PC-3 (cell line): ENCODE results near the gene RFXAP. TPM values are rescaled to one million over a fixed set of nuclear protein-coding genes. Genes with fewer than 3 reads are reported as not detected.

Experiments used
- ATAC-seq: fragments of 200-7000 bp; cut with Tn5 transposase; 2 replicates; pipeline ENCODE4 v1.9.1; 2020; ENCODE audit warnings: mild to moderate bottlenecking, moderate library complexity
- BruUV-seq: library from RNA; stranded (reverse); fragments of 400-500 nt; replicated peaks from 2 replicates; lab custom pipeline; 2021; lab: Mats Ljungman, UMichigan
- CTCF ChIA-PET: fragments of 300-600 bp; sonication (Branson Sonifier 250); formaldehyde crosslinking; loops from one replicate; lab custom pipeline; 2022; ENCODE audit warnings: antibody characterized with exemption; lab: Charles Lee
- POLR2A ChIA-PET: fragments of 300-600 bp; sonication (Branson Sonifier 250); formaldehyde crosslinking; loops from one replicate; lab custom pipeline; 2022; ENCODE audit warnings: antibody characterized with exemption; ENCODE audit not compliant: unreplicated experiment; lab: Charles Lee
- DNase-seq: peaks from one replicate; pipeline ENCODE4 v3.0.0-alpha.2; 2015
- H2AFZ ChIP-seq: fragments of 300-600 bp; sonication (generic); 2 replicates; pipeline ENCODE4 v1.6.0; 2016; ENCODE audit warnings: antibody characterized with exemption, low read length
- H3F3A ChIP-seq: fragments of 300-600 bp; sonication (generic); one replicate; pipeline ENCODE4 v1.6.0; 2017; ENCODE audit warnings: antibody characterized with exemption, low read length, control low read depth, mild to moderate bottlenecking; ENCODE audit not compliant: unreplicated experiment
- H3K27ac ChIP-seq: fragments of 300-600 bp; sonication (generic); 2 replicates; pipeline ENCODE4 v1.5.1; 2016; ENCODE audit warnings: mild to moderate bottlenecking, low read length
- H3K27me3 ChIP-seq: fragments of 300-600 bp; sonication (generic); 2 replicates; pipeline ENCODE4 v1.6.1; 2016; ENCODE audit warnings: low read length, mixed read lengths
- H3K36me3 ChIP-seq: fragments of 300-600 bp; sonication (generic); 2 replicates; pipeline ENCODE4 v1.6.1; 2016; ENCODE audit warnings: low read depth, mixed run types, low read length, mixed read lengths
- H3K4me1 ChIP-seq: fragments of 300-600 bp; sonication (generic); 2 replicates; pipeline ENCODE4 v1.5.1; 2016; ENCODE audit warnings: low read length; ENCODE audit not compliant: insufficient read depth
- H3K4me2 ChIP-seq: fragments of 300-600 bp; sonication (generic); 2 replicates; pipeline ENCODE4 v1.6.0; 2016; ENCODE audit warnings: low read length
- H3K4me3 ChIP-seq: fragments of 300-600 bp; sonication (generic); 2 replicates; pipeline ENCODE4 v1.5.1; 2016; ENCODE audit warnings: mild to moderate bottlenecking, low read length, mixed read lengths
- H3K79me2 ChIP-seq: fragments of 300-600 bp; sonication (generic); 2 replicates; pipeline ENCODE4 v1.6.1; 2017; ENCODE audit warnings: low read length, mixed read lengths
- H3K9ac ChIP-seq: fragments of 300-600 bp; sonication (generic); 2 replicates; pipeline ENCODE4 v1.6.0; 2016; ENCODE audit warnings: mild to moderate bottlenecking, low read length
- H3K9me2 ChIP-seq: fragments of 300-600 bp; sonication (generic); replicated peaks from 2 replicates; pipeline ENCODE4 v1.6.1; 2016; ENCODE audit warnings: mixed run types, low read length, mixed read lengths
- H3K9me3 ChIP-seq: fragments of 300-600 bp; sonication (generic); 2 replicates; pipeline ENCODE4 v1.6.1; 2016; ENCODE audit warnings: low read length, mixed read lengths
- H4K20me1 ChIP-seq: fragments of 300-600 bp; sonication (generic); 2 replicates; pipeline ENCODE4 v1.6.1; 2016; ENCODE audit warnings: low read length, mixed read lengths
- CTCF ChIP-seq: fragments of 300-600 bp; sonication (generic); conservative IDR thresholded peaks from 2 replicates; pipeline ENCODE4 v1.5.1; 2017; ENCODE audit warnings: antibody characterized with exemption, low read depth, mild to moderate bottlenecking, low read length
- EZH2 ChIP-seq: fragments of 300-600 bp; sonication (generic); IDR thresholded peaks from one replicate; pipeline ENCODE4 v1.6.1; 2017; ENCODE audit warnings: antibody characterized with exemption, mild to moderate bottlenecking, low read length; ENCODE audit not compliant: unreplicated experiment
- EZH2phosphoT487 ChIP-seq: fragments of 300-600 bp; sonication (generic); IDR thresholded peaks from 2 replicates; pipeline ENCODE4 v1.6.1; 2018; ENCODE audit warnings: mild to moderate bottlenecking, antibody characterized with exemption, low read length, borderline replicate concordance
- intact Hi-C: fragments of 100-400 bp; cut with micrococcal nuclease; formaldehyde crosslinking; loops from 2 replicates; pipeline ENCODE4 v1.9.0; 2023
- total RNA-seq: library from RNA; depleted of rRNA; stranded (reverse); fragments of >200 nt; gene quantifications from 2 replicates; pipeline ENCODE4 v1.2.3, GENCODE V29; 2014

The RFXAP gene
- total RNA-seq, 1 experiment from 2014 or later: 1.2 TPM

GRCh38 chr13:36862722-36863121 lies 43.7 kb downstream of the RFXAP start:
- CTCF ChIA-PET: no interaction called here
- POLR2A ChIA-PET: no interaction called here
- no peaks in the 10 kb centered on the region for H3K9me3 ChIP-seq
- H3K36me3 ChIP-seq: no peaks in the 10 kb centered on the region
- no peaks in the 10 kb centered on the region for H3K9me2 ChIP-seq
- H2AFZ ChIP-seq: 0 out of 2 replicates have a peak overlapping the region, but pooled peaks have one; percentile 30
- no peaks in the 10 kb centered on the region for H4K20me1 ChIP-seq
- ATAC-seq (no peak), DNase-seq (no peak)
- H3K4me1 ChIP-seq: peaks cover 8% of the 10 kb centered on the region
- H3K9ac ChIP-seq: no peak overlapping the region
- TF ChIP-seq EZH2phosphoT487: no peak
- TF ChIP-seq CTCF: no peak
- TF ChIP-seq EZH2: no peak
- no peaks in the 10 kb centered on the region for H3K27me3 ChIP-seq
- no peaks in the 10 kb centered on the region for H3K79me2 ChIP-seq
- H3K27ac ChIP-seq: no peak overlapping the region
- H3K4me3 ChIP-seq: no peak overlapping the region
- no peaks in the 10 kb centered on the region for H3F3A ChIP-seq
- no TSS peak for BruUV-seq
- intact Hi-C loops: no loop called here
- no peak overlapping the region for H3K4me2 ChIP-seq

GRCh38 chr13:36865265-36865664 lies 46.2 kb downstream of the RFXAP start:
- no peak overlapping the region for H2AFZ ChIP-seq
- H3K4me1 ChIP-seq: peaks cover 15% of the 10 kb centered on the region
- ATAC-seq (no peak), DNase-seq (no peak)
- H3K27me3 ChIP-seq: no peaks in the 10 kb centered on the region
- POLR2A ChIA-PET: no interaction called here
- intact Hi-C loops: no loop called here
- H3K27ac ChIP-seq: no peak overlapping the region
- no peak overlapping the region for H3K4me3 ChIP-seq
- no peaks in the 10 kb centered on the region for H3K9me3 ChIP-seq
- H3F3A ChIP-seq: no peaks in the 10 kb centered on the region
- H3K4me2 ChIP-seq: no peak overlapping the region
- no peak for TF ChIP-seq CTCF
- no peak for TF ChIP-seq EZH2phosphoT487
- no peak for TF ChIP-seq EZH2
- no peaks in the 10 kb centered on the region for H3K79me2 ChIP-seq
- no peaks in the 10 kb centered on the region for H4K20me1 ChIP-seq
- CTCF ChIA-PET: no interaction called here
- no peaks in the 10 kb centered on the region for H3K36me3 ChIP-seq
- H3K9me2 ChIP-seq: no peaks in the 10 kb centered on the region
- no peak overlapping the region for H3K9ac ChIP-seq
- no TSS peak for BruUV-seq

GRCh38 chr13:36866232-36866631 lies 47.2 kb downstream of the RFXAP start:
- ATAC-seq (no peak), DNase-seq (no peak)
- ChIA-PET CTCF (no interaction called here), POLR2A (interaction anchor here (0.6 kb wide), 1 partner anchor 120 kb away, joined by 5 read pairs; no protein-coding TSS in a partner anchor)
- H3F3A ChIP-seq: peaks cover 5% of the 10 kb centered on the region
- H3K9me2 ChIP-seq: no peaks in the 10 kb centered on the region
- no peaks in the 10 kb centered on the region for H3K27me3 ChIP-seq
- intact Hi-C loops: no loop called here
- no peak overlapping the region for H2AFZ ChIP-seq
- no peak overlapping the region for H3K4me2 ChIP-seq
- no peaks in the 10 kb centered on the region for H3K9me3 ChIP-seq
- no peaks in the 10 kb centered on the region for H3K36me3 ChIP-seq
- no peaks in the 10 kb centered on the region for H4K20me1 ChIP-seq
- no peak overlapping the region for H3K4me3 ChIP-seq
- TF ChIP-seq CTCF: no peak
- no peak overlapping the region for H3K27ac ChIP-seq
- H3K4me1 ChIP-seq: peaks cover 24% of the 10 kb centered on the region
- BruUV-seq: no TSS peak
- no peaks in the 10 kb centered on the region for H3K79me2 ChIP-seq
- H3K9ac ChIP-seq: no peak overlapping the region
